Transverse colon (tissue), 4 donors: ENCODE data around the gene HAP1.

Experiments used
- EP300 ChIP-seq: sonication (generic); formaldehyde crosslinking; IDR thresholded peaks from one replicate; pipeline ENCODE4 v1.6.1; 2017; ENCODE audit warnings: antibody characterized with exemption, low read depth
- POLR2A ChIP-seq: fragments of 450-650 bp; IDR thresholded peaks from one replicate; pipeline ENCODE4 v1.6.1; 2016; ENCODE audit warnings: antibody characterized with exemption, mild to moderate bottlenecking, moderate library complexity
- POLR2AphosphoS5 ChIP-seq, 3 donors: sonication (generic); formaldehyde crosslinking; IDR thresholded peaks; one replicate each; pipeline ENCODE4 v1.6.1; 2016; ENCODE audit warnings: antibody characterized with exemption in 3 of 3
- TF ChIP-seq, protein P1 (sequence below), 5 experiments: fragments of 200-600 bp in 3 of 5; fragments of 450-650 bp in 2 of 5; sonication (generic) in 3 of 5; IDR thresholded peaks; 1 replicate in 2 of 5; 2 replicates in 3 of 5; pipeline ENCODE4 v1.5.1; 2016 to 2017; ENCODE audit warnings: antibody characterized with exemption in 5 of 5, inconsistent platforms in 3 of 5, mild to moderate bottlenecking in 2 of 5, moderate library complexity in 1 of 5

DNA sequence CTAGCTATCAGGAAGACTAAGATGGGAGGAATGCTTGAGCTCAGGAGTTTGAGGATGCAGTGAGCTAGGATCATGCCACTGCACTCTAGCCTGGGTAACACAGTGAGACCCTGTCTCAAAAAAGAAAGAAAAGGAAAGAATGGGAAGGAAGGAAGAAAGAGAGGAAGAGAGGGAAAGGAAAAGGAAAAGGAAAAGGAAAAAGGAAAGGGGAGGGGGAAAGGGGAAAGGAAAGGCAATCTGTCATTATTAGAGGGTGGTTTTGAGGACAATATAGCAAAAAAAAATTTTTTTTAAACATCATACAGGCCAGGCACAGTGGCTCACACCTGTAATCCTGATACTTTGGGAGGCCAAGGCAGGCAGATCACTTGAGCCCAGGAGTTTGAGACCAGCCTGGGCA, 31.7 kb upstream of the HAP1 start:
- TF ChIP-seq EP300, result no peak
- no peak for TF ChIP-seq POLR2A
- TF ChIP-seq, protein P1, sequence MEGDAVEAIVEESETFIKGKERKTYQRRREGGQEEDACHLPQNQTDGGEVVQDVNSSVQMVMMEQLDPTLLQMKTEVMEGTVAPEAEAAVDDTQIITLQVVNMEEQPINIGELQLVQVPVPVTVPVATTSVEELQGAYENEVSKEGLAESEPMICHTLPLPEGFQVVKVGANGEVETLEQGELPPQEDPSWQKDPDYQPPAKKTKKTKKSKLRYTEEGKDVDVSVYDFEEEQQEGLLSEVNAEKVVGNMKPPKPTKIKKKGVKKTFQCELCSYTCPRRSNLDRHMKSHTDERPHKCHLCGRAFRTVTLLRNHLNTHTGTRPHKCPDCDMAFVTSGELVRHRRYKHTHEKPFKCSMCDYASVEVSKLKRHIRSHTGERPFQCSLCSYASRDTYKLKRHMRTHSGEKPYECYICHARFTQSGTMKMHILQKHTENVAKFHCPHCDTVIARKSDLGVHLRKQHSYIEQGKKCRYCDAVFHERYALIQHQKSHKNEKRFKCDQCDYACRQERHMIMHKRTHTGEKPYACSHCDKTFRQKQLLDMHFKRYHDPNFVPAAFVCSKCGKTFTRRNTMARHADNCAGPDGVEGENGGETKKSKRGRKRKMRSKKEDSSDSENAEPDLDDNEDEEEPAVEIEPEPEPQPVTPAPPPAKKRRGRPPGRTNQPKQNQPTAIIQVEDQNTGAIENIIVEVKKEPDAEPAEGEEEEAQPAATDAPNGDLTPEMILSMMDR (IDR thresholded peaks at IDR 0.05), result no peak
- TF ChIP-seq POLR2AphosphoS5 (IDR thresholded peaks at IDR 0.05), result no peak
